ENCODE results near the gene SERPINE3. TPM values are rescaled to one million over a fixed set of nuclear protein-coding genes. Genes with fewer than 3 reads are reported as not detected.
A peak's percentile ranks its signal among the peaks of the same experiment; 100 is the strongest.

The SERPINE3 gene
- total RNA-seq, 2 experiments from 2014 or later: not detected

GRCh38 chr13:51364404-51365008 lies 25.0 kb downstream of the SERPINE3 start:
- peaks cover 36% of the 10 kb centered on the region for H3K36me3 Mint-ChIP-seq
- H3K4me1 Mint-ChIP-seq: peaks cover 17% of the 10 kb centered on the region
- no peaks in the 10 kb centered on the region for H3K9me3 Mint-ChIP-seq
- no peaks in the 10 kb centered on the region for H3K27me3 Mint-ChIP-seq
- H3K27ac Mint-ChIP-seq: peak overlapping the region; percentile 6
- H3K4me3 Mint-ChIP-seq: no peak overlapping the region
- no peak for DNase-seq

- no peaks in the 10 kb centered on the region for H3K9me3 Mint-ChIP-seq
- no peak overlapping the region for H3K4me3 Mint-ChIP-seq
- H3K27ac Mint-ChIP-seq: peak overlapping the region; percentile 38
Measured at GRCh38 chr13:51370116-51370515, 30.6 kb downstream of the SERPINE3 start.

GRCh38 chr13:51370811-51371210 lies 31.3 kb downstream of the SERPINE3 start:
- no peaks in the 10 kb centered on the region for H3K9me3 Mint-ChIP-seq
- H3K27ac Mint-ChIP-seq: no peak overlapping the region
- H3K4me1 Mint-ChIP-seq: peaks cover 5% of the 10 kb centered on the region
- H3K4me3 Mint-ChIP-seq: no peak overlapping the region
- no peak for DNase-seq
- peaks cover 17% of the 10 kb centered on the region for H3K36me3 Mint-ChIP-seq
- H3K27me3 Mint-ChIP-seq: no peaks in the 10 kb centered on the region

More at GRCh38 chr13:51370116-51370515, 30.6 kb downstream of the SERPINE3 start:
- no peaks in the 10 kb centered on the region for H3K27me3 Mint-ChIP-seq
- DNase-seq: no peak
- H3K4me1 Mint-ChIP-seq: peaks cover 5% of the 10 kb centered on the region
- peaks cover 17% of the 10 kb centered on the region for H3K36me3 Mint-ChIP-seq

GRCh38 chr13:51371768-51372399 lies 32.4 kb downstream of the SERPINE3 start:
- no peak for DNase-seq
- H3K27ac Mint-ChIP-seq: no peak overlapping the region
- H3K4me3 Mint-ChIP-seq: no peak overlapping the region
- H3K9me3 Mint-ChIP-seq: no peaks in the 10 kb centered on the region
- H3K27me3 Mint-ChIP-seq: no peaks in the 10 kb centered on the region
- peaks cover 5% of the 10 kb centered on the region for H3K4me1 Mint-ChIP-seq
- H3K36me3 Mint-ChIP-seq: peaks cover 15% of the 10 kb centered on the region

- no peak overlapping the region for H3K4me3 Mint-ChIP-seq
Measured at GRCh38 chr13:51373451-51373850, 34.0 kb downstream of the SERPINE3 start.

GRCh38 chr13:51380269-51380668 lies 40.8 kb downstream of the SERPINE3 start:
- no peaks in the 10 kb centered on the region for H3K27me3 Mint-ChIP-seq
- no peak overlapping the region for H3K4me3 Mint-ChIP-seq
- no peak overlapping the region for H3K27ac Mint-ChIP-seq
- DNase-seq: no peak
- peaks cover 2% of the 10 kb centered on the region for H3K4me1 Mint-ChIP-seq
- no peaks in the 10 kb centered on the region for H3K9me3 Mint-ChIP-seq
- peaks cover 19% of the 10 kb centered on the region for H3K36me3 Mint-ChIP-seq

More at GRCh38 chr13:51373451-51373850, 34.0 kb downstream of the SERPINE3 start:
- Mint-ChIP-seq H3K27ac (no peak overlapping the region), H3K36me3 (peaks cover 21% of the 10 kb centered on the region), H3K27me3 (no peaks in the 10 kb centered on the region), H3K4me1 (peaks cover 5% of the 10 kb centered on the region), H3K9me3 (no peaks in the 10 kb centered on the region)
- no peak for DNase-seq

GRCh38 chr13:51385114-51385513 lies 45.6 kb downstream of the SERPINE3 start:
- DNase-seq: no peak
- Mint-ChIP-seq H3K27me3 (no peaks in the 10 kb centered on the region), H3K9me3 (no peaks in the 10 kb centered on the region), H3K4me1 (peaks cover 2% of the 10 kb centered on the region), H3K27ac (no peak overlapping the region), H3K4me3 (no peak overlapping the region), H3K36me3 (peaks cover 23% of the 10 kb centered on the region)

GRCh38 chr13:51394724-51395123 lies 55.2 kb downstream of the SERPINE3 start:
- Mint-ChIP-seq H3K36me3 (peaks cover 29% of the 10 kb centered on the region), H3K27ac (no peak overlapping the region), H3K9me3 (no peaks in the 10 kb centered on the region), H3K4me3 (no peak overlapping the region), H3K27me3 (no peaks in the 10 kb centered on the region), H3K4me1 (peaks cover 34% of the 10 kb centered on the region)
- no peak for DNase-seq

GRCh38 chr13:51396352-51396751 lies 56.9 kb downstream of the SERPINE3 start:
- no peak overlapping the region for H3K4me3 Mint-ChIP-seq
- peaks cover 38% of the 10 kb centered on the region for H3K4me1 Mint-ChIP-seq
- H3K27ac Mint-ChIP-seq: peak overlapping the region; percentile 72

GRCh38 chr13:51397262-51397941 lies 57.9 kb downstream of the SERPINE3 start:
- no peak overlapping the region for H3K4me3 Mint-ChIP-seq
- no peak for DNase-seq
- peaks cover 36% of the 10 kb centered on the region for H3K4me1 Mint-ChIP-seq
- peaks cover 5% of the 10 kb centered on the region for H3K9me3 Mint-ChIP-seq
- H3K27ac Mint-ChIP-seq: no peak overlapping the region
- H3K27me3 Mint-ChIP-seq: no peaks in the 10 kb centered on the region
- H3K36me3 Mint-ChIP-seq: peaks cover 40% of the 10 kb centered on the region

More at GRCh38 chr13:51396352-51396751, 56.9 kb downstream of the SERPINE3 start:
- DNase-seq: no peak
- peaks cover 37% of the 10 kb centered on the region for H3K36me3 Mint-ChIP-seq
- H3K9me3 Mint-ChIP-seq: peaks cover 5% of the 10 kb centered on the region
- H3K27me3 Mint-ChIP-seq: no peaks in the 10 kb centered on the region

GRCh38 chr13:51405176-51405575 lies 65.7 kb downstream of the SERPINE3 start:
- Mint-ChIP-seq H3K9me3 (peaks cover 6% of the 10 kb centered on the region), H3K27ac (no peak overlapping the region), H3K4me3 (no peak overlapping the region), H3K4me1 (peaks cover 48% of the 10 kb centered on the region), H3K36me3 (peaks cover 51% of the 10 kb centered on the region), H3K27me3 (no peaks in the 10 kb centered on the region)
- no peak for DNase-seq

- no peak for DNase-seq
- Mint-ChIP-seq H3K4me1 (peaks cover 54% of the 10 kb centered on the region), H3K27me3 (no peaks in the 10 kb centered on the region), H3K27ac (no peak overlapping the region), H3K36me3 (peaks cover 57% of the 10 kb centered on the region), H3K4me3 (no peak overlapping the region), H3K9me3 (peaks cover 16% of the 10 kb centered on the region)
Measured at GRCh38 chr13:51412431-51412830, 72.9 kb downstream of the SERPINE3 start.

Other genes with a start within 250 kb of the SERPINE3 start
- gene C13orf42, start 228.4 kb upstream of the SERPINE3 start, total RNA-seq: not detected
- under 1 TPM; 0.21 to 0.30 TPM for gene FAM124A, start 117.3 kb upstream of the SERPINE3 start, total RNA-seq
- 10 to 100 TPM; 42.6 to 44.5 TPM for gene INTS6, start 113.3 kb downstream of the SERPINE3 start, total RNA-seq
- 1 to 10 TPM; 6.0 to 7.9 TPM for gene WDFY2, start 244.8 kb downstream of the SERPINE3 start, total RNA-seq